ENCODE measurements around the gene NHEJ1. TPM values are rescaled to one million over a fixed set of nuclear protein-coding genes. Genes with fewer than 3 reads are reported as not detected.

NHEJ1 gene
- total RNA-seq, 1 donor from 2014 or later: 16.4 TPM

DNA sequence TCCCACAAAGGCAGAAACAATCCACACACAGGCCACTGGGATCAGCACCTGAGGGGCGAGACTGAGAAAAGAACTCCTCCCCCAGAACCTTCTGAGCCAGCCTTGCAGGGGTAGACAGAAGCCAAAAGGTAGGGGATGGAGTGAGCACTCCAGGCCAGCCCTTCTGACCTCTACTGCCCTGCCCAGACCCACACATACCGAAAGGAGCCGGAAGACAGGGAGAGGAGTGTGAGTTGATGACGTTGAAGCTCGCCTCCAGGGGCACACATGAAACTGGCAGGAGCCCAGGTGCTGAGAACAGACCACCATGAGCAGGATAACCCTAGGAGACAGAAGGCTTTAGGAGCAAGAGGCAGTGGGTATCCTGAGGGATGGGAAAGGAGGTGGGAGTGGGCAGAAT, 7.4 kb upstream of the NHEJ1 start:
- no peak for DNase-seq (ENCODE audit: low read depth, low spot score)

DNA sequence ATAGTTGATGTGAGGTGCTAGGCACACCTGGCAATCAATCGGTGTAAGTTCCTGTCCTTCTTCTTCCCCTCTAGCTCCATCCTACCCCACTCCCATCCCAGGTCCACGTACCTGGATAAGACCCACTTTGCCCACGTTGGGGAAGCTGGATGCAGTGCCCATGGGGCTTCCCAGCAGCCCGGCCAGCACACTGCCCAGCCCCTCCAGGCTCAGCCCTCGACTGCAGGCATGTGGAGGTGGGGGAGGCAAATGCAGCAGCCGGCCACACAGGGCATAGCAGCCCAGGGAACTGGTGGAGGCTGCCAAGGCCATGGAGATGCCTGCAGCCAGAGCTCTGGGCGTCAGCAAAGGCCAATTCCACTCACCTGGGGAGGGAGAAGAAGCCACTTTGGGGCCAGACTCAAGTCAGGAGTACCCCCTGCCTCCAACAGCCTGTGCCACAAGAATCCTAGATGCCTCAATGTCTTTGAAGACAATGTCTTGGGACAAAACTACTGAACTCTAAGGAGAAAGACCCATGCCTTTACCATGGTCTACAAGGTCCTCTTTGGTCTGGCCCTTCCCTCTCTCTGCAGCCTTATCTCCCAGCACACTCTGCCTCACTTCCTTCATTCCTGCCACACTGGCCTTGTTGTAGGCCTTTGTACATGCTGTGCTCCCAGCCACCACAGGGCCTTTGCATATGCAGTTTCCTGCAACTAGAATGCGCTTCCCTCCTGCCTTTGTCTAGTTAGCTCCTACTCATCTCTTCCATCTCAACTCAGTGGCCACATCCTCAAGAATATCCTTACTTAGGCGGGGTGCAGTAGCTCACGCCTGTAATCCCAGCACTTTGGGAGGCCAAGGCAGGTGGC, 4.7 kb upstream of the NHEJ1 start:
- no peak for DNase-seq (ENCODE audit: low read depth, low spot score)

DNA sequence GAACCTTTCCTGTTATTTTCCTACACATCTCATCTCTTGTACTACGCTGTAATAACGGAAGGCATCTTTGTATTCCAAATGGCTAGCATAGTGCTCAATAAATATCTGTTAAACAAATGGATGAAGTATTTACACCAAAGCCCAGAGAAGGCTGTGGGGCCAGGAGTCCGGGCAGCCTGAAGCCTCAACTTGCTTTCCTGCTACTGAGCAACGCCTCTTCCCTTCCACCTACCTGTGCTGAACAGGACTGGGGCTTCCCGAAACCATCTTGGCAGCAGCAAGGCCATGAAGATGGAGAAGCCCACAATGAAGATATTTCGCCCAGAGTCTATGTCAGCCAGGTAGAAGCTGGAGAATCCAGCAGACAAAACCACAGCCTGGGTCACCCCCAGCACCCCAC, 2.5 kb upstream of the NHEJ1 start:
- DNase-seq (ENCODE audit: low read depth, low spot score): no peak

GRCh38 chr2:219161097-219161496, 482 bp upstream of the NHEJ1 start:
- no peak for DNase-seq (ENCODE audit: low read depth, low spot score)

DNA sequence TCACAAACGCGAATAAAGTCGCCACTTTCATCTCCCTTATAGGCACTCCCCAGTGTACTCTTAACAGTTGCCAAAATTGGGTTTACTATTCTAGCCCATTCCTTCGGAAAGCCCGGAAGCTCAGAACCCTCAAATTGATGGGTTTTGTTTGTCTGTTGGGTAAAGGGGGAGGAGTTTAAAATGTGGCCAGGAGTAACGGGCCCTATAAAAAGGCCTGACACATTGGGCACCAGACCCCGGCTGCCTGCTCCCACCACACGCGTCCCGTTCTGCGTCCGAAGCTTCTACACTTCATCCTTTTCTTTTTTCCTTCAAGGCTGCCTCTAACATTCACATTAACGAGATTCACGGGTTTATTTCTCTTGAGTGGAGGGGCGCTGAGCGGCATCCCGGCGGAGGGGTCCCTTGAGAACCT, 837 bp downstream of the NHEJ1 start:
- no peak for DNase-seq (ENCODE audit: low read depth, low spot score)

DNA sequence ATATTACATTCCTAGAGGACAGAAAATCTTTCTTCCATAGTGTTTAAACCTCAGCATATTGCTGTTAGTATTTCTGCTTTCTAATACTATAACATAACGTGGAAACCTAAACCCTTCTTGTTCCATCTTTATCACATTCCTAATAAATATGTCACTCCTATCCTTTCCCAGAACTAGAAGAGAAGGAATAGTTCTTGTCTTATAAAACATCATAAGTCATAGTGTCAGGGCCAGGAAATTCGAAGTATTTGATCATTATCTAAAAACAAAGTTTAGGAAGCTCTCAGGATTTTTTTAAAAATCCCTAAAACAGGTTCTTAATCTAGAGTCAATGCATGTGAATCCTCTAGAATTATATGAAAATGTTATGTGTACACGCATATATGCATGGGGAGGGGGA, 2.0 kb downstream of the NHEJ1 start:
- DNase-seq (ENCODE audit: low read depth, low spot score): no peak

DNA sequence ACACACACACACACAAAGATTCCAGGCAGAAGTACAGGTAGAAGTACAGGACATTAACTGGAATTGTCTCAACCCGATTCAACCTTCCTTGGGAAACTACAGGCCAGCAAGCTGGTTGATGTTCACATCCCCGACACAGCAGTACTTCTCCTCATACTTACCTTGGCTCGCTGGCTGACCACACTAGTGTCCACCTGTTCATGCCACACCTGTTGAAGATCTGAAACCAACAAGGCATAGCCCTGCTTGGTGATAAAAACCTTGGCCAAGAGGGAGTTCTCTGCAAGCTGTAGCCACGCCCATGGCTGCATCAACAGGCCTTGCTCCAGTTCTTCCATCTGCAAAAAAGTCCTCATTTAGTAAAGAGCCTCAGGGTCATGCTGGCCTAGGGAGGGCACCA, 2.6 kb downstream of the NHEJ1 start:
- no peak for DNase-seq (ENCODE audit: low read depth, low spot score)

GRCh38 chr2:219157396-219157795, 3.2 kb downstream of the NHEJ1 start:
- DNase-seq (ENCODE audit: low read depth, low spot score): no peak

DNA sequence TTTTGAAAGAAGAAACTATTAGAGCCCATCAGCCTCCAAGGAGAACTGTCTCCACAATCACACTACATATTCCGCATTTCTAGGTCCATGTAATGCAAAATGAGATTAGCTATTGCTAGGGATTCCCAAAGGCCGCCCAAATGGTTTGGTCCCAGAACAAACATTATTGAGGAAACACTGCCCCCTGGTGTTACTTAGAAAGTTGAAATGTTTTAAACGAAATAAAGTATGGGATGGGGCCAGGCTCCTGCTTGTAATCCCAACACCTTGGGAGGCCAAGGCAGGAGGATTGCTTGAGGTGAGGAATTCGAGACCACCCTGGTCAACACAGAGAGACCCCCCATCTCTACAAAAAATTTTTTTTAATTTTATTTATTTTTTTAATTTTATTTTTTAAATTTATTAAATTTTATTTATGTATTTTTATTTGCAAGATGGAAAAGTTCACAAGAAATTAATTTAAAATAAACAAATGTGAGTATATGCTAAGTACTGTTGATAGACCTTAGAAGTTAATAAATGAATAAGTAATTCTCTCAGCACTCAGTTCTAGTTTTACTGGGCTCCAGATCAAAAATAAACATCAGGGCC, 5.5 kb downstream of the NHEJ1 start:
- no peak for DNase-seq (ENCODE audit: low read depth, low spot score)

DNA sequence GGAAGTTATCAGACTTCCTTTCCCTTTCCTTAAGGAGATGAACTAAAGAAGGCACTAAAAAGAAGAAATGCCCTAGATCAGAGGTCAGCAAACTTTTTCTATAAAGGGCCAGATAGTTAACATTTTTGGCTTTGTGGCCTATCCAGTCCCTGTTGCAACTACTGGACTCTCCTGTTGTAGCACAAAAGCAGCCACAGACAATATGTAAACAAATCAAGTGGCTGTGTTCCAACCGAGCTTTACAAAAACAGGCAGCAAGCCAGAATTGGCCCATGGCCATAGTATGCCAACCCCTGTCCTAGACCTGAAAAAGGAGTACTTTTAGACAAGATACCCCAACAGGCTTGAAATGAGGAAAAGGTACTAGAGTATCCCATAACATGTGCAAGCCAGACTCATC, 10.9 kb downstream of the NHEJ1 start:
- DNase-seq (ENCODE audit: low read depth, low spot score): no peak

- no peak for DNase-seq (ENCODE audit: low read depth, low spot score)
Measured at GRCh38 chr2:219142329-219142728, 18.3 kb downstream of the NHEJ1 start.

DNA sequence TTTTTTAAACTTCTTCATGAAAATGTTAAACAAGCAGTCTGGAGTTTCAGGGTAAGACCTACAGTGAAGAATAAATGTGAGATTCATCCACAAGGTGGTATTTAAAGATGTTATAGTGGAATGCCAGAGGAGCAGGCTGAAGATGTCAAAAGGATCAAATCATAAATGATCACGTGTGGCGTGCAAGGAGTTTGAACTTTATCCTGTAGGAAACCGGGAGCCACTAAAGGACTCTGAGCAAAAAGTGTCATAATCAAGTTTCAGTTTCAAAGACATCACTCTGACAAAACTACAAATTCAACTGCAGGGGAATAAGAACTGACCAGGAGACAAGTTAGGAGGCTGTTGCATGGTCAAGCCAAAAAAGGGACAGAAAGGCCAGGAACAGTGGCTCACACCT, 19.9 kb downstream of the NHEJ1 start:
- DNase-seq (ENCODE audit: low read depth, low spot score): no peak

DNA sequence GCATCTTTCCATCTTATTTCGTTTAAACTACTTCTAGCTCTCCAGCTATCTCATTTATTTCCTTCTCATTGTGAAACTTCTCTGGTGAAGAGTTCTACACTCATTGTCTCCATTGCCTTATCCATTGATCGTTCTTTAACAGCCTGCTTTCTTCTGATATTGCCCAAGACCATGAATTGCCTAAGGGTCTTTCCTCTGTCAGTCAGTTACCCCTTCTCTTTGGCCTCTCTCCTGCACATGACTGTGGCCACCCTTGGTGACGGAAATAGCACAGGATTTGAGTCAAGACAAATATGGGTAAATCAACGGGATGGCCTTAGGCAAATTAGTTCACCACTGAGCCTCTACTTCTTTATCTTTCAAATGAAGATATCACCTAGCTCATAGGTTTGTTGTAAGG, 26.6 kb downstream of the NHEJ1 start:
- no peak for DNase-seq (ENCODE audit: low read depth, low spot score)

GRCh38 chr2:219131744-219132143, 28.9 kb downstream of the NHEJ1 start:
- DNase-seq (ENCODE audit: low read depth, low spot score): no peak

- no peak for DNase-seq (ENCODE audit: low read depth, low spot score)
Measured at GRCh38 chr2:219131327-219131726, 29.3 kb downstream of the NHEJ1 start.

DNA sequence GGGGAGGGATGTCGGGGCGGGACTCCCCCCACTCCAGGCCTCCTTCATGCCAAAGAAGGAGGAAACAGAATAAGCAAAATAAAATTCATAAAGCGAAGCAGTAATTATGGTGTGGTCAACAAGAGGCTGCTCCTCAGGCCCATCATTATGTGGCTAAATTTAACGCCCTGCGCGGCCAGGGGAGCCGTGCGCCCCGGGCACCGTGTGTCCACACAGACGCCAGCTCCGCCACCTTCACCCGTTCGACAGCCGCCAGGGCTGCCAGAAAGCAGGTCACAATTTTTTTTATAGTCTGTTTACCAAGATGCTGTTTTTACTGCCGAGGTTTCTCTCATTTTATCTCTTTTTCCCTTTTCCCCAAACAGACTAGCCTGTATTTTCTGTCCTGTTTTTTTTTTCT, 31.0 kb downstream of the NHEJ1 start:
- DNase-seq (ENCODE audit: low read depth, low spot score): no peak

- no peak for DNase-seq (ENCODE audit: low read depth, low spot score)
Measured at GRCh38 chr2:219128396-219128795, 32.2 kb downstream of the NHEJ1 start.

DNA sequence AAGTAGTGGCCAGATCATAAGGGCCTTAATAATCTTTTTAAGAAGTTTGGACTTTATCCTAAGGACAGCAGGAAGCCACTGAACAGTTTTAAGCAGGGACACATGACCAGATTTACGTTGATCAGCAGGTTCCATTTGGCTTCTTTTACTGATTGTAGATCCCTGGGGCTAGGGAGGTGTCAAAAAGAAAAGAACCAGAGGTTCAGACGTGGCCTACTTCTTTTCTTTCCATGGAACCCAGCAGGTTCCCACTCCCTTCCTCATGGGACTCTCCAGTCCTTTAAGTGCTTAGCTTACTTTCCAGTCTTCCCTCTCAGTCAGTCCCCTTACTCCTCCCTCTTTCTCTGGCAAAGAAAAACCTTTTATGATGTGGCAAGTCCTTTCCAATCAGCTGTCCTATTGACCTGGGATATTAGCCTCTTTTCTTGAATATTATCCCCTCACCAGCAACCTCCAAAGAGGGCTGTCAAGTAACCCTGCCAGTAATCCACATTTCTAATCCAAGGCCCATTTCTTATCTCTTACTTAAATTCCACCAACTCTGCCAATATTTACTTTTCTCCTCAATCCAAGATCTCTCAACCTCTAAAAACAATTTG, 33.5 kb downstream of the NHEJ1 start:
- no peak for DNase-seq (ENCODE audit: low read depth, low spot score)

DNA sequence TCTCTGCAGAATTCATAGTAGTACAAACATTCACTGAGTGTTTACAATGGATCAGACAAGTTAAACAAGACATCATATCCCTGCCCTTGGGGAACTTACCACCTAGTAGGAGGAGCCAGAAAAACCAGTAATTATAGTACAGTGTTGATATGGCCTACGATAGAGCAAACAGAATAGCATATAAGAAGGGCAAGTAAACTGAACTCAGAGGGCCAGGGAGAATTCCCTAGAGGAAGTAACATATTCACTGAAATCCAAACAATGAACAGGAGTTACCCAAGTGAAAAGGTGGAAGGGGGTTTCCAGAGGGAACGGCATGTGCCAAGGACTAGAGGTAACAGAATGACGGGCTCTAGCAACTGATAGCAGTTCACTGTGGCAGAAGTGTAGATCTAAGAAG, 34.1 kb downstream of the NHEJ1 start:
- no peak for DNase-seq (ENCODE audit: low read depth, low spot score)

DNA sequence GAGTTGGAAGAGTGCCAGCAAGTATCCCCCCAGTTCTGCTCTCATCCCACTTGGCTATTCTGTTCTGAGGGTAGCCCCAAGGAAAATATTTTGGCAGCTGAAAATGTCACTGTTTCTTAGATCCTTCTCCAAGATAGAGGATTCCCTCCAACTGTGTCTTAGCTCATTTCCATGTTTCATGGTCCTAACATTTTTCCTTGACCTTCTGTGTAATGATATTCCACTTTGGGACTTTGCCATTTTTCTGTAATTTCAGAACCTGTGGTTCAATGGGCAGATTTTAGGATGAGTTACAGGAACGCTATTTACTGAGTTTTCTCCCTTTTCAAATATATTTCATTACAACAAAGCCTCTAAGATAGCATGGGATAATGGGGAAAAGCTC, 34.7 kb downstream of the NHEJ1 start:
- DNase-seq (ENCODE audit: low read depth, low spot score): no peak

DNA sequence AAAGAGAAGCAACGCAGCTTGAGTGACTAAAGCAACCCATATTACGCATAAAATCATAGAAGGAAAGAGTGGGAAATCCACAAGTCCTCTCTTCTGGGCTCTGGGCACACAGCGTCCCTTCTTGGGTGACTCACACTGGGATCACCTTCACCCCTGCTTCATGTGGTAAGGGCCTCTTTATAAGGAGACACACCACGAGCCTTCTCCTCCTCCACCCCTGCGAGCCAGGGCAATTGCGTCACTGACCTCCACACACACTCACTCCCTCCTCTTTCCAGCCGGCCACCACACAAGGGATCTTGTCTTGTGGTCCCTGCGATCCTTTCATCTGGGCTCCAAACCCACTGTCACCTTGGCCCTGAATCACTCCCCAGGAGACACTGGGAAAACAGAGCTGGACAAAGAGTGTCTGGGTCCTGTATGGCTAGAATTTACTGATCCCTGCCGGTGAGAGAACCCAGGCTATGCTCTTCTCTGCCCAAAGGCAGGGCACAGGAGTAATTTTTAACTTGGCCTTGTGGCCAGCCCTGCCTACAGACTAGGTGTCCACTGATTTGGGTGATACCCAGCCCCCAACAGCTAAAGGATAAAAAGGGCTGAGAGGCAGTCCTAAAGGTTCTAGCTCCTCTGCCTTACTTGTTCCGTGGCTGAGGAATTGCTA, 35.3 kb downstream of the NHEJ1 start:
- DNase-seq (ENCODE audit: low read depth, low spot score): no peak

DNA sequence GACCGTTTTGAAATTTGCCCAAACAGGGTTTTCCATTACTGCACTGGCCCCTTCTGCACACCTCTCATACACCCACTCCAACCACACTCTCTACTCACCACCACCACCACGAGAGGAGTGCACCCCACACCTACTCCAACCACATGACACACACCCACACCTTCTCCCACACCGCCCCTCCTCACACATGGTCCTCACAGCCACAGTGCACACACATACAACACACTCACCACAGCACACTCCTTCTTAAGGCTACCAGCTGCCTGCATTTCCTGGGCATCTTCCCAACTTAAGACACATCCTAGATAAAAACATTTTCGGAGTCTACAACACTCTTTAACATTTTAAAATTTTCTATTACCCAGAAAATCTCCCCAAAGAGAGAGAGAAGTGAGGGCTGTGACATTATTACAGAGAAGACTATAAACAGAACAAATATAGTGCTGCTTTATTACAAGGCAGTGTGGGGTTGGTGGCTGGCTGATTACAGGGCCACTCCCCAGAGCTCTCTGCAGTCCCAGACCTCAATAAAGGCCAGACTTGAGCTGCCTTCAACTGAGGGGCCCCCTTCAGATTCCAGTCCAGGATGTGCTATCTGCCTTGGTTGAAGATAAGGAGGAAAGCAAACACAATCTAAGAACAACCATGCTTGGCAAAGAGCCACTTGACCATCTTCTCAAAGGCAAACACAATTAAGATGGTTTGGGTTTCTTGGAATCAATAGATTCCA, 36.1 kb downstream of the NHEJ1 start:
- DNase-seq (ENCODE audit: low read depth, low spot score): no peak
